GM19455 (cell line): Measurements from ENCODE around the gene METAP2.

Source experiments
- ATAC-seq: cut with Tn5 transposase; IDR thresholded peaks from one replicate; pipeline ENCODE4 v1.9.1; 2021; ENCODE audit not compliant: unreplicated experiment

METAP2 gene

GRCh38 chr12:95548539-95549391 lies 74.8 kb downstream of the METAP2 start:
- no peak for ATAC-seq

GRCh38 chr12:95549392-95550084 lies 75.6 kb downstream of the METAP2 start:
- no peak for ATAC-seq

GRCh38 chr12:95551305-95551704 lies 77.4 kb downstream of the METAP2 start, which contains the start of gene USP44:
USP44 (minus strand) TSS chr12:95551476; CDS start chr12:95534256, 17,220 bp downstream.
- no peak for ATAC-seq

- ATAC-seq: no peak
Measured at GRCh38 chr12:95551913-95552516, 78.1 kb downstream of the METAP2 start.

- ATAC-seq: no peak
Measured at GRCh38 chr12:95553197-95553943, 79.4 kb downstream of the METAP2 start.

- no peak for ATAC-seq
Measured at GRCh38 chr12:95554532-95555071, 80.7 kb downstream of the METAP2 start.

- ATAC-seq: no peak
Measured at GRCh38 chr12:95557625-95558024, 83.7 kb downstream of the METAP2 start.
